H9 (cell line): ENCODE data around the gene SCIMP. TPM values are rescaled to one million over a fixed set of nuclear protein-coding genes. Genes with fewer than 3 reads are reported as not detected.

Experiments
- DNase-seq: peaks from one replicate; pipeline ENCODE4 v3.0.0-alpha.2; 2017
- H2AFZ ChIP-seq: one replicate; pipeline ENCODE4 v1.6.1; 2013; ENCODE audit warnings: mild to moderate bottlenecking, low read length, control low read depth, moderate library complexity
- H2AK5ac ChIP-seq: 2 replicates; pipeline ENCODE4 v1.6.1; 2013; ENCODE audit warnings: low read length, control low read depth, mixed read lengths; ENCODE audit not compliant: insufficient read length
- H2BK120ac ChIP-seq: one replicate; pipeline ENCODE4 v1.6.1; 2013; ENCODE audit warnings: low read depth, mild to moderate bottlenecking, low read length, control low read depth, inconsistent platforms; ENCODE audit not compliant: poor library complexity, severe bottlenecking
- H2BK12ac ChIP-seq: 2 replicates; pipeline ENCODE4 v1.6.1; 2013; ENCODE audit warnings: low read length, control low read depth, mixed read lengths, low read depth; ENCODE audit not compliant: insufficient read length
- H2BK15ac ChIP-seq: 2 replicates; pipeline ENCODE4 v1.6.1; 2013; ENCODE audit warnings: low read depth, low read length, control low read depth
- H2BK20ac ChIP-seq: one replicate; pipeline ENCODE4 v1.6.1; 2013; ENCODE audit warnings: low read depth, mild to moderate bottlenecking, low read length, control low read depth, inconsistent platforms; ENCODE audit not compliant: poor library complexity, severe bottlenecking
- H2BK5ac ChIP-seq: 2 replicates; pipeline ENCODE4 v1.6.1; 2013; ENCODE audit warnings: low read length, control low read depth, mixed read lengths; ENCODE audit not compliant: insufficient read length
- H3K14ac ChIP-seq: 2 replicates; pipeline ENCODE4 v1.6.1; 2013; ENCODE audit warnings: low read length, control low read depth; ENCODE audit not compliant: insufficient read depth
- H3K18ac ChIP-seq: 2 replicates; pipeline ENCODE4 v1.6.1; 2013; ENCODE audit warnings: low read depth, mild to moderate bottlenecking, mixed read lengths, low read length, control low read depth; ENCODE audit not compliant: insufficient read length
- H3K23ac ChIP-seq: 2 replicates; pipeline ENCODE4 v1.6.1; 2013; ENCODE audit warnings: low read length, control low read depth, mixed read lengths, low read depth; ENCODE audit not compliant: insufficient read length
- H3K23me2 ChIP-seq: 2 replicates; pipeline ENCODE4 v1.6.1; 2013; ENCODE audit warnings: low read depth, mild to moderate bottlenecking, mixed read lengths, low read length, control low read depth; ENCODE audit not compliant: insufficient read length, poor library complexity, severe bottlenecking
- H3K27ac ChIP-seq: 2 replicates; pipeline ENCODE4 v1.5.1; 2013; ENCODE audit warnings: low read length, control low read depth, mixed read lengths, low read depth; ENCODE audit not compliant: insufficient read length
- H3K27me3 ChIP-seq: 2 replicates; pipeline ENCODE4 v1.6.1; 2013; ENCODE audit warnings: low read length, control low read depth, inconsistent platforms; ENCODE audit not compliant: insufficient read depth
- H3K4ac ChIP-seq: 2 replicates; pipeline ENCODE4 v1.6.1; 2013; ENCODE audit warnings: low read depth, mild to moderate bottlenecking, control low read depth, inconsistent platforms, low read length, moderate library complexity
- H3K4me1 ChIP-seq: 2 replicates; pipeline ENCODE4 v1.6.1; 2013; ENCODE audit warnings: low read length, control low read depth, inconsistent platforms; ENCODE audit not compliant: insufficient read depth
- H3K4me2 ChIP-seq: 2 replicates; pipeline ENCODE4 v1.6.1; 2013; ENCODE audit warnings: low read length, control low read depth, mixed read lengths; ENCODE audit not compliant: insufficient read length, insufficient read depth
- H3K56ac ChIP-seq: 2 replicates; pipeline ENCODE4 v1.6.1; 2013; ENCODE audit warnings: low read depth, mild to moderate bottlenecking, mixed read lengths, low read length, control low read depth; ENCODE audit not compliant: insufficient read length
- H3K79me1 ChIP-seq: 2 replicates; pipeline ENCODE4 v1.6.1; 2013; ENCODE audit warnings: low read depth, mild to moderate bottlenecking, moderate library complexity, low read length, control low read depth, inconsistent platforms; ENCODE audit not compliant: insufficient read depth, poor library complexity, severe bottlenecking
- H3K79me2 ChIP-seq: 2 replicates; pipeline ENCODE4 v1.6.1; 2013; ENCODE audit warnings: low read length, control low read depth, inconsistent platforms; ENCODE audit not compliant: insufficient read depth
- H3K9ac ChIP-seq: 2 replicates; pipeline ENCODE4 v1.6.1; 2013; ENCODE audit warnings: low read length, control low read depth, mixed read lengths; ENCODE audit not compliant: insufficient read length; ENCODE audit errors: extremely low read depth
- H3K9me3 ChIP-seq: one replicate; pipeline ENCODE4 v1.6.1; 2013; ENCODE audit warnings: low read depth, low read length, inconsistent platforms; ENCODE audit not compliant: control insufficient read depth
- H3T11ph ChIP-seq: one replicate; pipeline ENCODE4 v1.6.1; 2013; ENCODE audit warnings: mild to moderate bottlenecking, low read length, control low read depth, inconsistent platforms
- H4K20me1 ChIP-seq: one replicate; pipeline ENCODE4 v1.6.1; 2013; ENCODE audit not compliant: control insufficient read depth, insufficient read length, insufficient read depth
- H4K5ac ChIP-seq: 2 replicates; pipeline ENCODE4 v1.6.1; 2013; ENCODE audit warnings: low read depth, mild to moderate bottlenecking, mixed read lengths, low read length, control low read depth; ENCODE audit not compliant: insufficient read length
- H4K8ac ChIP-seq: replicated peaks from 2 replicates; pipeline ENCODE4 v1.6.1; 2013; ENCODE audit warnings: low read length, control low read depth, mixed read lengths, low read depth; ENCODE audit not compliant: insufficient read length
- H4K91ac ChIP-seq: 2 replicates; pipeline ENCODE4 v1.6.1; 2013; ENCODE audit warnings: low read depth, mild to moderate bottlenecking, moderate library complexity, mixed read lengths, low read length, control low read depth; ENCODE audit not compliant: insufficient read length
- H3K27ac Mint-ChIP-seq, 3 experiments: 2 replicates in 2 of 3; 3 replicates in 1 of 3; pipeline ENCODE4 v1.8.0; 2020 to 2021; ENCODE audit warnings: mixed read lengths in 3 of 3, mild to moderate bottlenecking in 1 of 3, moderate library complexity in 1 of 3
- H3K27me3 Mint-ChIP-seq: 2 replicates; pipeline ENCODE4 v1.8.0; 2021; ENCODE audit warnings: low read depth, mild to moderate bottlenecking, moderate library complexity, mixed read lengths
- H3K36me3 Mint-ChIP-seq, 3 experiments: 2 replicates in 2 of 3; 3 replicates in 1 of 3; pipeline ENCODE4 v1.8.0; 2020 to 2021; ENCODE audit warnings: low read depth in 3 of 3, mixed read lengths in 3 of 3; ENCODE audit not compliant: insufficient read depth in 1 of 3
- H3K4me1 Mint-ChIP-seq, 2 experiments: 2 replicates each; pipeline ENCODE4 v1.8.0; 2020; ENCODE audit warnings: mixed read lengths in 2 of 2
- H3K4me3 Mint-ChIP-seq, 2 experiments: 2 replicates in 1 of 2; 3 replicates in 1 of 2; pipeline ENCODE4 v1.8.0; 2020 to 2021; ENCODE audit warnings: mild to moderate bottlenecking in 2 of 2, mixed read lengths in 2 of 2, moderate library complexity in 1 of 2
- H3K9me3 Mint-ChIP-seq, 2 experiments: 2 replicates in 1 of 2; 3 replicates in 1 of 2; pipeline ENCODE4 v1.8.0; 2020; ENCODE audit warnings: mild to moderate bottlenecking in 2 of 2, mixed read lengths in 2 of 2, moderate library complexity in 1 of 2
- CTCF ChIP-seq: fragments of 200-600 bp; sonication (generic); conservative IDR thresholded peaks from 3 replicates; pipeline ENCODE4 v1.8.0; 2021; ENCODE audit warnings: antibody characterized with exemption, mild to moderate bottlenecking
- WGBS: extraction: QIAGEN DNeasy Blood & Tissue Kit; methylation state at CpG from one replicate; pipeline ENCODE4 v1.1.7; 2013; ENCODE audit warnings: missing lambda C conversion rate, low lambda C conversion rate, mixed read lengths; ENCODE audit not compliant: insufficient read length; ENCODE audit errors: extremely low coverage; 5-methylcytosine and 5-hydroxymethylcytosine counted together
- total RNA-seq: library from RNA; stranded (reverse); gene quantifications from 2 replicates; pipeline ENCODE4 v1.2.1, GENCODE V29; 2021

SCIMP gene
- total RNA-seq, 1 experiment from 2014 or later = not detected

GRCh38 chr17:5210091-5210490 lies 24.6 kb downstream of the SCIMP start:
- Histone ChIP-seq H4K5ac (no peak overlapping the region), H3K56ac (no peak overlapping the region), H2BK5ac (no peak overlapping the region), H3K23ac (no peak overlapping the region), H2AFZ (no peak overlapping the region), H4K8ac (no peak overlapping the region), H3K18ac (no peak overlapping the region), H3K27ac (no peak overlapping the region), H3K79me1 (no peaks in the 10 kb centered on the region), H4K20me1 (no peaks in the 10 kb centered on the region), H3K79me2 (no peaks in the 10 kb centered on the region), H3K9ac (no peak overlapping the region), H3K4ac (no peak overlapping the region), H2AK5ac (no peak overlapping the region), H3K4me2 (no peak overlapping the region), H3K27me3 (no peaks in the 10 kb centered on the region), H2BK20ac (no peak overlapping the region), H2BK12ac (no peak overlapping the region), H4K91ac (no peak overlapping the region), H3T11ph (no peak overlapping the region), H3K14ac (no peak overlapping the region), H3K23me2 (no peaks in the 10 kb centered on the region), H3K4me1 (no peaks in the 10 kb centered on the region), H3K9me3 (no peaks in the 10 kb centered on the region), H2BK15ac (no peak overlapping the region), H2BK120ac (no peak overlapping the region)
- no peaks in the 10 kb centered on the region for H3K4me1 Mint-ChIP-seq
- no peak overlapping the region for H3K4me3 Mint-ChIP-seq
- TF ChIP-seq CTCF = no peak
- H3K36me3 Mint-ChIP-seq = no peaks in the 10 kb centered on the region; a peak in 1 of 7 replicates
- DNase-seq = no peak
- H3K9me3 Mint-ChIP-seq = no peaks in the 10 kb centered on the region
- peaks cover 2% of the 10 kb centered on the region for H3K27me3 Mint-ChIP-seq
- H3K27ac Mint-ChIP-seq = no peak overlapping the region
- no CpG with 5 or more reads among the region's 5 CpGs for WGBS
